HG03442 (cell line): Measurements from ENCODE around the gene PSMA2.
"Not testable (repeated sequence)": the region's sequence is repeated elsewhere in the genome, so short reads cannot be mapped to it uniquely, and the experiment has no call there.

Experiments
- ATAC-seq: cut with Tn5 transposase; IDR thresholded peaks from one replicate; pipeline ENCODE4 v1.9.1; 2021; ENCODE audit warnings: mild to moderate bottlenecking, moderate library complexity; ENCODE audit not compliant: unreplicated experiment

PSMA2 gene

GRCh38 chr7:42910306-42910705, 21.7 kb downstream of the PSMA2 start:
- ATAC-seq, result no peak

GRCh38 chr7:42907316-42907715, 24.7 kb downstream of the PSMA2 start:
- no peak for ATAC-seq

GRCh38 chr7:42906181-42906580, 25.8 kb downstream of the PSMA2 start:
- ATAC-seq, result no peak

GRCh38 chr7:42902331-42902730, 29.6 kb downstream of the PSMA2 start:
- ATAC-seq, result no peak

- no peak for ATAC-seq
These were observed 31.1 kb downstream of the PSMA2 start for GRCh38 chr7:42900842-42901241.

GRCh38 chr7:42893346-42894240, 38.4 kb downstream of the PSMA2 start:
- no peak for ATAC-seq

GRCh38 chr7:42886893-42887505, 45.0 kb downstream of the PSMA2 start:
- ATAC-seq, result no peak

- no peak for ATAC-seq
These were observed 45.8 kb downstream of the PSMA2 start for GRCh38 chr7:42886129-42886528.

- not testable (repeated sequence) for ATAC-seq
These were observed 46.8 kb downstream of the PSMA2 start for GRCh38 chr7:42885183-42885582.

- ATAC-seq, result no peak
These were observed 48.0 kb downstream of the PSMA2 start for GRCh38 chr7:42883950-42884349.

GRCh38 chr7:42880392-42880791, 51.6 kb downstream of the PSMA2 start:
- no peak for ATAC-seq

- no peak for ATAC-seq
These were observed 53.7 kb downstream of the PSMA2 start for GRCh38 chr7:42878303-42878702.

GRCh38 chr7:42877862-42878261, 54.1 kb downstream of the PSMA2 start:
- no peak for ATAC-seq

GRCh38 chr7:42876182-42877068, 55.5 kb downstream of the PSMA2 start:
- ATAC-seq, result peak; percentile 86

- peak; percentile 99 for ATAC-seq
These were observed 62.6 kb downstream of the PSMA2 start for GRCh38 chr7:42869131-42870020.

- no peak for ATAC-seq
These were observed 63.5 kb downstream of the PSMA2 start for GRCh38 chr7:42868480-42868879.
